BLaER1 (cell line): ENCODE data around the gene LAMB1.
"Not testable (repeated sequence)": the region's sequence is repeated elsewhere in the genome, so short reads cannot be mapped to it uniquely, and the experiment has no call there.

ENCODE experiments used
- H3K27ac ChIP-seq: shearing (Covaris generic); formaldehyde crosslinking; 2 replicates; pipeline ENCODE4 v1.8.1; 2022
- H3K27me3 ChIP-seq: shearing (Covaris generic); formaldehyde crosslinking; 2 replicates; pipeline ENCODE4 v1.8.1; 2022
- H3K36me3 ChIP-seq: shearing (Covaris generic); formaldehyde crosslinking; 2 replicates; pipeline ENCODE4 v1.8.1; 2022
- H3K4me1 ChIP-seq: shearing (Covaris generic); formaldehyde crosslinking; 2 replicates; pipeline ENCODE4 v1.8.1; 2022
- H3K4me2 ChIP-seq: shearing (Covaris generic); formaldehyde crosslinking; 2 replicates; pipeline ENCODE4 v1.8.1; 2022
- H3K4me3 ChIP-seq: shearing (Covaris generic); formaldehyde crosslinking; 2 replicates; pipeline ENCODE4 v1.8.1; 2022
- H3K9ac ChIP-seq: shearing (Covaris generic); formaldehyde crosslinking; 2 replicates; pipeline ENCODE4 v1.8.1; 2022
- H3K9me3 ChIP-seq: shearing (Covaris generic); formaldehyde crosslinking; 2 replicates; pipeline ENCODE4 v1.8.1; 2022
- H4K20me1 ChIP-seq: shearing (Covaris generic); formaldehyde crosslinking; 2 replicates; pipeline ENCODE4 v1.8.1; 2022
- Cebpa-rat ChIP-seq: shearing (Covaris generic); IDR thresholded peaks from 2 replicates; pipeline ENCODE4 v1.8.1; 2022

LAMB1 gene

GRCh38 chr7:107960272-107960671 lies 42.7 kb downstream of the LAMB1 start:
- H3K4me1 ChIP-seq: no peaks in the 10 kb centered on the region
- H3K36me3 ChIP-seq: no peaks in the 10 kb centered on the region
- H4K20me1 ChIP-seq: no peaks in the 10 kb centered on the region
- no peaks in the 10 kb centered on the region for H3K27me3 ChIP-seq
- H3K9ac ChIP-seq: no peak overlapping the region
- no peak overlapping the region for H3K27ac ChIP-seq
- H3K9me3 ChIP-seq: no peaks in the 10 kb centered on the region
- H3K4me2 ChIP-seq: no peak overlapping the region
- no peak overlapping the region for H3K4me3 ChIP-seq
- no peak for TF ChIP-seq Cebpa-rat

GRCh38 chr7:107959527-107959898 lies 43.4 kb downstream of the LAMB1 start:
- H3K4me3 ChIP-seq: no peak overlapping the region
- no peaks in the 10 kb centered on the region for H3K36me3 ChIP-seq
- H3K27me3 ChIP-seq: no peaks in the 10 kb centered on the region
- no peak overlapping the region for H3K9ac ChIP-seq
- H3K4me1 ChIP-seq: no peaks in the 10 kb centered on the region
- no peaks in the 10 kb centered on the region for H3K9me3 ChIP-seq
- TF ChIP-seq Cebpa-rat: no peak
- no peak overlapping the region for H3K27ac ChIP-seq
- H3K4me2 ChIP-seq: no peak overlapping the region
- H4K20me1 ChIP-seq: no peaks in the 10 kb centered on the region

- H3K27me3 ChIP-seq: no peaks in the 10 kb centered on the region
- no peaks in the 10 kb centered on the region for H3K4me1 ChIP-seq
- H3K4me2 ChIP-seq: no peak overlapping the region
- no peak overlapping the region for H3K9ac ChIP-seq
- no peak overlapping the region for H3K27ac ChIP-seq
- H3K4me3 ChIP-seq: no peak overlapping the region
- no peaks in the 10 kb centered on the region for H4K20me1 ChIP-seq
- H3K9me3 ChIP-seq: no peaks in the 10 kb centered on the region
- TF ChIP-seq Cebpa-rat: no peak
- H3K36me3 ChIP-seq: no peaks in the 10 kb centered on the region
Measured at GRCh38 chr7:107958764-107959526, 44.0 kb downstream of the LAMB1 start.

GRCh38 chr7:107957436-107957835 lies 45.5 kb downstream of the LAMB1 start:
- no peak overlapping the region for H3K4me2 ChIP-seq
- no peaks in the 10 kb centered on the region for H3K36me3 ChIP-seq
- no peak for TF ChIP-seq Cebpa-rat

GRCh38 chr7:107956950-107957349 lies 46.0 kb downstream of the LAMB1 start:
- H4K20me1 ChIP-seq, H3K36me3 ChIP-seq, H3K4me3 ChIP-seq, H3K4me2 ChIP-seq, H3K9ac ChIP-seq, H3K9me3 ChIP-seq, H3K27ac ChIP-seq, H3K4me1 ChIP-seq, H3K27me3 ChIP-seq: not testable (repeated sequence)

More at GRCh38 chr7:107957436-107957835, 45.5 kb downstream of the LAMB1 start:
- Histone ChIP-seq H3K9me3 (no peaks in the 10 kb centered on the region), H3K4me3 (no peak overlapping the region), H4K20me1 (no peaks in the 10 kb centered on the region), H3K27me3 (no peaks in the 10 kb centered on the region), H3K4me1 (no peaks in the 10 kb centered on the region), H3K9ac (no peak overlapping the region), H3K27ac (no peak overlapping the region)

- Histone ChIP-seq H3K27me3 (no peaks in the 10 kb centered on the region), H3K9ac (no peak overlapping the region), H3K4me2 (no peak overlapping the region), H4K20me1 (no peaks in the 10 kb centered on the region), H3K27ac (no peak overlapping the region), H3K36me3 (no peaks in the 10 kb centered on the region), H3K4me3 (no peak overlapping the region), H3K9me3 (no peaks in the 10 kb centered on the region), H3K4me1 (no peaks in the 10 kb centered on the region)
- TF ChIP-seq Cebpa-rat: no peak
Measured at GRCh38 chr7:107955394-107955793, 47.6 kb downstream of the LAMB1 start.

- no peak overlapping the region for H3K27ac ChIP-seq
- no peak overlapping the region for H3K4me2 ChIP-seq
- no peaks in the 10 kb centered on the region for H3K9me3 ChIP-seq
- H3K4me1 ChIP-seq: no peaks in the 10 kb centered on the region
- H3K9ac ChIP-seq: no peak overlapping the region
- no peaks in the 10 kb centered on the region for H3K27me3 ChIP-seq
- no peaks in the 10 kb centered on the region for H3K36me3 ChIP-seq
- no peaks in the 10 kb centered on the region for H4K20me1 ChIP-seq
- TF ChIP-seq Cebpa-rat: no peak
- H3K4me3 ChIP-seq: no peak overlapping the region
Measured at GRCh38 chr7:107953924-107954303, 49.0 kb downstream of the LAMB1 start.

GRCh38 chr7:107953265-107953923 lies 49.6 kb downstream of the LAMB1 start:
- no peak overlapping the region for H3K4me2 ChIP-seq
- H3K9ac ChIP-seq: no peak overlapping the region
- no peaks in the 10 kb centered on the region for H3K36me3 ChIP-seq
- TF ChIP-seq Cebpa-rat: no peak
- no peaks in the 10 kb centered on the region for H3K9me3 ChIP-seq
- no peaks in the 10 kb centered on the region for H3K27me3 ChIP-seq
- no peak overlapping the region for H3K27ac ChIP-seq
- no peaks in the 10 kb centered on the region for H4K20me1 ChIP-seq
- no peak overlapping the region for H3K4me3 ChIP-seq
- no peaks in the 10 kb centered on the region for H3K4me1 ChIP-seq

GRCh38 chr7:107951896-107952295 lies 51.1 kb downstream of the LAMB1 start:
- Histone ChIP-seq H3K9me3 (no peaks in the 10 kb centered on the region), H3K27ac (no peak overlapping the region), H3K4me3 (no peak overlapping the region), H3K4me1 (no peaks in the 10 kb centered on the region), H3K36me3 (no peaks in the 10 kb centered on the region), H3K9ac (no peak overlapping the region), H4K20me1 (no peaks in the 10 kb centered on the region), H3K27me3 (no peaks in the 10 kb centered on the region), H3K4me2 (no peak overlapping the region)
- no peak for TF ChIP-seq Cebpa-rat

- Histone ChIP-seq H3K4me3 (no peak overlapping the region), H3K4me1 (no peaks in the 10 kb centered on the region), H3K9me3 (no peaks in the 10 kb centered on the region), H4K20me1 (no peaks in the 10 kb centered on the region), H3K36me3 (no peaks in the 10 kb centered on the region), H3K27me3 (no peaks in the 10 kb centered on the region), H3K9ac (no peak overlapping the region), H3K27ac (no peak overlapping the region), H3K4me2 (no peak overlapping the region)
- TF ChIP-seq Cebpa-rat: no peak
Measured at GRCh38 chr7:107951172-107951787, 51.7 kb downstream of the LAMB1 start.
